COLO668 (cell line): Measurements from ENCODE around the gene SPTBN1.

Experiments used
- DNase-seq: peaks from one replicate; lab custom pipeline; 2025; ENCODE audit not compliant: unreplicated experiment; lab: John Stamatoyannopoulos, UW

SPTBN1 gene

GRCh38 chr2:54603796-54604195 lies 147.7 kb downstream of the SPTBN1 start:
- no peak for DNase-seq

GRCh38 chr2:54604871-54605270 lies 148.7 kb downstream of the SPTBN1 start:
- no peak for DNase-seq

- DNase-seq: no peak
Measured at GRCh38 chr2:54605836-54606235, 149.7 kb downstream of the SPTBN1 start.

GRCh38 chr2:54606393-54606958 lies 150.3 kb downstream of the SPTBN1 start:
- no peak for DNase-seq

GRCh38 chr2:54608224-54608623 lies 152.1 kb downstream of the SPTBN1 start:
- no peak for DNase-seq

- no peak for DNase-seq
Measured at GRCh38 chr2:54609241-54609640, 153.1 kb downstream of the SPTBN1 start.

- DNase-seq: peak; percentile 14
Measured at GRCh38 chr2:54609647-54610046, 153.5 kb downstream of the SPTBN1 start.

GRCh38 chr2:54610700-54611099 lies 154.6 kb downstream of the SPTBN1 start:
- DNase-seq: no peak

GRCh38 chr2:54611830-54612545 lies 155.9 kb downstream of the SPTBN1 start:
- no peak for DNase-seq

- DNase-seq: no peak
Measured at GRCh38 chr2:54613386-54613785, 157.3 kb downstream of the SPTBN1 start.

- no peak for DNase-seq
Measured at GRCh38 chr2:54613794-54614257, 157.7 kb downstream of the SPTBN1 start.

- no peak for DNase-seq
Measured at GRCh38 chr2:54614819-54615218, 158.7 kb downstream of the SPTBN1 start.

- no peak for DNase-seq
Measured at GRCh38 chr2:54615832-54616534, 159.9 kb downstream of the SPTBN1 start.

GRCh38 chr2:54617409-54617808 lies 161.3 kb downstream of the SPTBN1 start:
- DNase-seq: no peak

- no peak for DNase-seq
Measured at GRCh38 chr2:54618646-54619565, 162.8 kb downstream of the SPTBN1 start.

- peak; percentile 21 for DNase-seq
Measured at GRCh38 chr2:54619660-54620231, 163.6 kb downstream of the SPTBN1 start.

- DNase-seq: no peak
Measured at GRCh38 chr2:54620948-54621347, 164.8 kb downstream of the SPTBN1 start.

GRCh38 chr2:54624591-54625071 lies 168.5 kb downstream of the SPTBN1 start:
- DNase-seq: no peak

GRCh38 chr2:54626131-54626530 lies 170.0 kb downstream of the SPTBN1 start:
- no peak for DNase-seq

- DNase-seq: no peak
Measured at GRCh38 chr2:54626884-54627283, 170.8 kb downstream of the SPTBN1 start.

- DNase-seq: no peak
Measured at GRCh38 chr2:54627973-54628372, 171.8 kb downstream of the SPTBN1 start.
